ENCODE data around the gene RRM2. TPM values are rescaled to one million over a fixed set of nuclear protein-coding genes. Genes with fewer than 3 reads are reported as not detected.
A peak's percentile ranks its signal among the peaks of the same experiment; 100 is the strongest.

RRM2 gene
- total RNA-seq, 1 donor from 2014 or later = 28.3 TPM

GRCh38 chr2:10137053-10137843, 14.7 kb downstream of the RRM2 start:
- Mint-ChIP-seq H3K4me3 (ENCODE audit: unreplicated experiment) (no peak overlapping the region), H3K4me1 (ENCODE audit: unreplicated experiment) (peaks cover 1% of the 10 kb centered on the region), H3K27me3 (ENCODE audit: unreplicated experiment) (no peaks in the 10 kb centered on the region), H3K36me3 (ENCODE audit: unreplicated experiment) (no peaks in the 10 kb centered on the region), H3K9me3 (ENCODE audit: unreplicated experiment) (no peaks in the 10 kb centered on the region), H3K27ac (ENCODE audit: unreplicated experiment) (no peak overlapping the region)
- TF ChIP-seq, protein P1, sequence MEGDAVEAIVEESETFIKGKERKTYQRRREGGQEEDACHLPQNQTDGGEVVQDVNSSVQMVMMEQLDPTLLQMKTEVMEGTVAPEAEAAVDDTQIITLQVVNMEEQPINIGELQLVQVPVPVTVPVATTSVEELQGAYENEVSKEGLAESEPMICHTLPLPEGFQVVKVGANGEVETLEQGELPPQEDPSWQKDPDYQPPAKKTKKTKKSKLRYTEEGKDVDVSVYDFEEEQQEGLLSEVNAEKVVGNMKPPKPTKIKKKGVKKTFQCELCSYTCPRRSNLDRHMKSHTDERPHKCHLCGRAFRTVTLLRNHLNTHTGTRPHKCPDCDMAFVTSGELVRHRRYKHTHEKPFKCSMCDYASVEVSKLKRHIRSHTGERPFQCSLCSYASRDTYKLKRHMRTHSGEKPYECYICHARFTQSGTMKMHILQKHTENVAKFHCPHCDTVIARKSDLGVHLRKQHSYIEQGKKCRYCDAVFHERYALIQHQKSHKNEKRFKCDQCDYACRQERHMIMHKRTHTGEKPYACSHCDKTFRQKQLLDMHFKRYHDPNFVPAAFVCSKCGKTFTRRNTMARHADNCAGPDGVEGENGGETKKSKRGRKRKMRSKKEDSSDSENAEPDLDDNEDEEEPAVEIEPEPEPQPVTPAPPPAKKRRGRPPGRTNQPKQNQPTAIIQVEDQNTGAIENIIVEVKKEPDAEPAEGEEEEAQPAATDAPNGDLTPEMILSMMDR (IDR thresholded peaks at IDR 0.05) = no peak
- no peak for DNase-seq (ENCODE audit: extremely low spot score, unreplicated experiment)

GRCh38 chr2:10139536-10139935, 17.0 kb downstream of the RRM2 start:
- no peak overlapping the region for H3K4me3 Mint-ChIP-seq (ENCODE audit: unreplicated experiment)
- H3K36me3 Mint-ChIP-seq (ENCODE audit: unreplicated experiment) = no peaks in the 10 kb centered on the region
- H3K4me1 Mint-ChIP-seq (ENCODE audit: unreplicated experiment) = peaks cover 4% of the 10 kb centered on the region

GRCh38 chr2:10140841-10141610, 18.5 kb downstream of the RRM2 start:
- H3K9me3 Mint-ChIP-seq (ENCODE audit: unreplicated experiment) = no peaks in the 10 kb centered on the region
- DNase-seq (ENCODE audit: extremely low spot score, unreplicated experiment) = no peak
- TF ChIP-seq, protein P1 (IDR thresholded peaks at IDR 0.05) = peak; percentile 15
- H3K36me3 Mint-ChIP-seq (ENCODE audit: unreplicated experiment) = no peaks in the 10 kb centered on the region
- peaks cover 2% of the 10 kb centered on the region for H3K4me1 Mint-ChIP-seq (ENCODE audit: unreplicated experiment)
- no peak overlapping the region for H3K4me3 Mint-ChIP-seq (ENCODE audit: unreplicated experiment)
- H3K27ac Mint-ChIP-seq (ENCODE audit: unreplicated experiment) = no peak overlapping the region
- H3K27me3 Mint-ChIP-seq (ENCODE audit: unreplicated experiment) = no peaks in the 10 kb centered on the region

More at GRCh38 chr2:10139536-10139935, 17.0 kb downstream of the RRM2 start:
- no peak overlapping the region for H3K27ac Mint-ChIP-seq (ENCODE audit: unreplicated experiment)
- TF ChIP-seq, protein P1 (IDR thresholded peaks at IDR 0.05) = no peak
- no peaks in the 10 kb centered on the region for H3K27me3 Mint-ChIP-seq (ENCODE audit: unreplicated experiment)
- no peaks in the 10 kb centered on the region for H3K9me3 Mint-ChIP-seq (ENCODE audit: unreplicated experiment)
- no peak for DNase-seq (ENCODE audit: extremely low spot score, unreplicated experiment)

DNA sequence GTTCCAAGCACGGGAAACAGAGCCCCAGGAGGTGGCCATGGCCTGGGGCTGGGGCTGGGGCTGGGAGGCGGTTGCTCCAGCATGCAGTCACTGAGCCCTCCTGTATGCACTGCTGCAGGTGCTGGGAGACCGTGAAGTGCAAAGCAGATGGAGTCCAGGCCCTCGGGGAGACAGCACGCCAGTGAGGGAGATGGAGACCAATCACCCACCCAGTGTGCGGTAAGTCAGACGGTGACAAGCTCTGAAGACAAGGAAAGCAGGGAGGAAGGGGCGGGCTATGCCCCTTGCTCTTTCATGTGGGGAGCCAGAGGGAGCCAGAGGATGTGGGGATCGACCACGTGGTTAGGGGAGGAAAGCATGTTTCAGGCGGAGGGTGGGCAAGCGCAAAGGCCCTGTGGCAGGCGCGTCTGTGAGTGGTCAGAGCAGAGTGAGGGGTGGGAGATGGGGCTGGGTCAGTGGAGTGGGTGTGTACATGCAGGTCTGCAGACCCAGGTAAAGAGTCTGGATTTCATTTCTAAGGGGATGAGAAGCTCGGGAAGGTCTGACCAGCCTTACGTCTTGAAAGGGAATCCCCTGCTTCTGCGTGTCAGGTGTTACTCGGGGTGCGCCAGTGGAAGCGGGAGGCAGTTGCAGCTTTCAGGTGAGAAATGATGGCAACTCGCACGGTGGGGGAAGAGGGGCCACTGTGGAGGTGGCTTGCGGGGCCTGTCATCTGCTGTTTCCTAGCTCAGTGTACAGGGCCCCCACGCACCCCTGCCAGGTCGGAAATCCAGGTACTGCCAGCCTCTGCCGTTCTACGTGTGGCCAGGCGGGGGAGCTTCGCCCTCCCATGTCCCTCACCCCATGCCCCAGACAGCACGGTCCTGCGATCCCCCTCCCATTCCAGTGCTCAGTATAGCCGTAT, 19.4 kb downstream of the RRM2 start:
- no peak for DNase-seq (ENCODE audit: extremely low spot score, unreplicated experiment)
- H3K27ac Mint-ChIP-seq (ENCODE audit: unreplicated experiment) = no peak overlapping the region

More for the DNA sequence above, 19.4 kb downstream of the RRM2 start:
- no peaks in the 10 kb centered on the region for H3K36me3 Mint-ChIP-seq (ENCODE audit: unreplicated experiment)
- H3K4me1 Mint-ChIP-seq (ENCODE audit: unreplicated experiment) = peaks cover 2% of the 10 kb centered on the region
- TF ChIP-seq, protein P1 (IDR thresholded peaks at IDR 0.05) = peak; percentile 63
- H3K4me3 Mint-ChIP-seq (ENCODE audit: unreplicated experiment) = no peak overlapping the region
- H3K9me3 Mint-ChIP-seq (ENCODE audit: unreplicated experiment) = no peaks in the 10 kb centered on the region
- H3K27me3 Mint-ChIP-seq (ENCODE audit: unreplicated experiment) = no peaks in the 10 kb centered on the region

Data from osteocyte (in vitro differentiated cells).